GM21723 (cell line): ENCODE results near the gene IGSF21.

Experiments
- ATAC-seq: cut with Tn5 transposase; IDR thresholded peaks from one replicate; pipeline ENCODE4 v1.9.1; 2021; ENCODE audit warnings: mild to moderate bottlenecking, moderate library complexity; ENCODE audit not compliant: unreplicated experiment

The IGSF21 gene

DNA sequence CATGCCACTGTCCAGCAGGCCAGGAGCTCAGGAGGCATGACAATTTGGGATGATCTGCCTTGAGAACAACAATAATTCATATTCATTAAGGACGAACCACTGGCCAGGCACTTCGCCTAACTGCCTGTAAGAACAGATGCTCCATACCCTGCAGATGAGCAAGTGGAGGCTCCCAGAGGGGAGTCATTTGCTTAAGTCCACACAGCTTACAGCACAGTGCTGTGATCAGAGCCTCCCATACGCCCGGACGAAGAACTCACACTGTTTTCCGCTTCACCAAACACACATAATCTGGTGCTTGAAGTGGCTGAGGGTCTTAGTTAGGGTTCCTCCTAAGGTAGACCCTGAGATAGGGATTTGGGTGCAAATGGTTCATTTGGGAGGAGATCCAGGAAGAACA, 279.7 kb downstream of the IGSF21 start:
- ATAC-seq: no peak

DNA sequence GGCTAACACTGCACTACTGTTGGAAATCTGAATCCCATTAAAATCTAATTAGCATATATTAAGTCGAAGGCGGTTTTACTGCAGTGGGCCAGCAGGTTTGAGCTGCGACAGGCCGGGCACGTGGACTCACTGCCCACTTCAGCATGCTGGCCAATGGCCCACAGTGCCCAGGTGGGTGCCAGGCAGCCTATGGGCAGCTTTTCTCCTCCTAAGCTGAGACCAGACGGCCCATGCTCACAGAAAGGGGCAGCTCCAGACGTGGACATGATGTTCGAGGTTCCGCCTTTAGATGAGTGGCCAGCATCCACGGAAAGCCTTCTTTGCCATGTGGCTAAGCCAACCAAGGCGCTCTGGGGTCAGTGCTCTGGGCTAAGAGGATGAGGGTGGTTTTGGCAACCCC, 283.4 kb downstream of the IGSF21 start:
- ATAC-seq: no peak

DNA sequence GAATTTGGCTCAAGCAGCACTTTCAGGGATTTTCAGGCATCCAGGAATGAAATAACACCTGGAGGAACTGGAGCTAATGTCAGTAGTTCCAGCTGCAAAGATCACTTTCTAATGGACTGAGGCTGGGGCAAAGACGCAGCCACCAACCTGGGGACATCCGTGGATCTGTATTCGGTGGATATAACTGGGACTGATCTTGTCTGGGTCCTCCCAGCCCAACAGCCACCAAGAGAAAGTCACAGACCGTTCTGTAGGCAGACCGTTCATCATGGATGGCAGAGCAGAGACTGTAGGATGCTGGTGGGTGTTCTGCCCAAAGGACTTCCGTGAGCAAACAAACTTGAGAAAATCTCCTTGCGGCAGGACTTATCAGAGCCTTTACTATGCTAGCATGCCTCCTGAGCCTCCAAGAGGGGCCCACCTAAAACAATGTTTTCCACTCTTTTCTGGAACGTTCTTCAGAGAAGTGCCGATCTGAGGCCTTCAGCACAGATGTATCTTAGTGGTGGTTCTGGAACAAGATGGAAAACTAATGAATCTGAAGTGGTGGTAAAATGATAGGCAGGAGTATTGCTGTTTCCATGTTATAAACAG, 287.1 kb downstream of the IGSF21 start:
- ATAC-seq: no peak

DNA sequence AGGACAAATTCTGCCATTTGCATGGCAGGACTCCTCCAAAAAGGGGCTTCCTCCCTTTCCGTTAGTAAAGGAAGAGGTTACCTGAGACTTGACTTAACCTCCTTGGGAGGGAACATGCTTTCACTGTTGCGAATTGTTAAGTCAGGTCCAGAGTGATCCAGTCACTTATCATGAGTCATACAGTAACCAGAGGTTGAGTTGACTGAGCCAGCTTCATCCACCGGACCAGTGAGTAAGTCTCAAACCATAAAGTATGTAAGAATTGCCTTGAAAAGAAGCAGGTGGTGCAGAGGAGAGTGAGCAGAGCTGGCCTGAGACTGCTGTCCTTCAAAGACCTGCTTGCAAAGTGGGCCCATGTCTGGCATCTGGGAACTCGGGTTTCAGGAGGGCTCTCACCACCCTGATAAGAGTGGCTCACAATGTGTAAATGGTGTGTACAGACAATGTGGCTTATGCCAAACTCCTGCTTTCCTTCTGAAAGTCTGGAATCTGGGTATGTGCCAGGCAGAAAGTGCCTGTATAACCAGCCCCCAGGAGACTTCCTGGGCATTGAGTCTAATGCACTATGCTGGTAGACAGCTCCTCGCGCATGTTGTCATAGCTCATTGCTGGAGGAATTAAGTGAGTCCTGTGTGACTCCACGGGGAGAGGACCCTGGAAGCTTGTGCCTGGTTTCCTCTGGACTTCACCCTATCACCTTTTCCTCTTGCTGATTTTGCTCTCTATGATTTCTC, 288.8 kb downstream of the IGSF21 start:
- ATAC-seq: no peak

DNA sequence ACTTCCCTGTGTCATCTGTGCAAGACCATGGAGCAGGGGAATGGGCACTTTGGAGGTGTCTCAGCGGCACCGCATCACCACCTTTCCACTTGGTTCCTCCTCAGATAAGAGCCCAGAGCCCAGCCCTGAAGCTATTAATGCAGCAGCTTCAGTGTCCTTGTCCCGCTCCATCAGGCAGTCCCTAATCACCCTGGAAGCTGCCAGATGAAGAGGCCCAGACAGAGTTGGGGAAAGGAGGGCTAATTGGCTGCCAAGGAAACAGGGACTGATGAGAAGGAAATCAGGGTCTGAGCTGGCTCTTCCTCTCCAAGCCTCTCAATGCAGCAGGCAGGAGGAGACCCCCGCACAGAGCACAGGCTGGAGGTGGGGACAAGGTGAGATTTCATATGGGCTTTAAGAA, 290.0 kb downstream of the IGSF21 start:
- ATAC-seq: no peak

DNA sequence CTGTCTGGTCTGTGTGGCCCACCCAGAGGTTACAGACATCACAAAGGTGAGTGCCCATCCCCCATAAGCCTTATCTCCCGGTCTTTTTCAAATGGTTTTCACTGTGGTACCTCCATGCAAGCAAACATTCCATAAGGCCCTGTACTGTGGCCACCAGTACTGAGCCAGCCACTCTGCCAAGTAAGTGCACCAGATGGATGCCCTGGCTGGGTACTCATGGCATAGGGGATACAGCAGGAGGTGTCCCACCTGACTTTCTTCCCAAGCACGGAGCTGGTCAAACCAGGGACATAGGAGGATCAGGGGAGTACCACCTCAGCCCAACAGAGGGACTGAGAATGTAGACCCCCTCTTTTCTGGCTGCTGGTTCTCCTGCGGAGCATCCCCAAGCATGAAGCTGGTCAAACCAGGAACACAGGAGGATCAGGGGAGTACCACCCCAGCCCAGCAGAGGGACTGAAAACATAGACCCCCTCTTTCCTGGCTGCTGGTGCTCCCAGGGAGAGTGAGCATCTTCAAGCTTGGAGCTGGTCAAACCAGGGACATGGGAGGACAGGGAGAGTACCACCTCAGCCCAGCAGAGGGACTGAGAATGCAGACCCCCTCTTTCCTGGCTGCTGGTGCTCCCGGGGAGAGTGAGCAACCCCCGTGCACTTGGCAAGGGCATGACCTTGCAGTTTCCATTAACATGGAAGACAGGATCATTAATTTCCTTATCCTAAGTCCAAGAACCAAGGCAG, 291.4 kb downstream of the IGSF21 start:
- ATAC-seq: no peak

DNA sequence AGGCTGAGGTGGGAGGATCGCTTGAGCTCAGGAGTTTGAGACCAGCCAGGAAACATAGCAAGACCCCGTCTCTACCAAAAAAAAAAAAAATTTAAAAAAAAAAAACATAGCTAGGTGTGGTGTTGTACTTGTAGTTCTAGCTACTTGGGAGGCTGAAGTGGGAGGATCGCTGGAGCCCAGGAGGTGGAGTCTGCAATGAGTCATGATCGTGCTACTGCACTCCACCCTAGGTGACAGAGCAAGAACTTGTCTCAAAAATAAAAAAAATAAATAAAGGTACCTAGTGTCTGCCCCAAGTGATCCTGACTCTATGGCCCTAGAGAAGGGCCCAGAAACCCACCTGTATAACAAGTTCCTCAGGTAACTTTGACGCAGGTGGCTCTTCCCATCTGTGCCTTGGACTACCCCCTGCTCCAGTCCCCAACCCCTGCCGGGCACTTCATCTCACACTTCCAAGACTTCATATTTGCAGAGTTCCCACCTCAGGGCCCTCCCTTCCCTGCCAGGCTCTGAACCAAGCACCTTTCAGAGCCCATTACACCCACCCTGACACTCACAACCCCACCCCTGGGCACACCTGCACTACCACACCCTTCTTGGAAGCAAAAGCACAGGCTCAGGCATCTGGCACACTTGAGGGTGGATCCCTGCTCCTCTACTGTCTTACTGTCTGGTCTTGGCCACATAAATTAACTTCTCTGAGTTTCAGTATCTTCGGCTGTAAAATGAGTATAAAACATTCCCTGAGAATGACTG, 292.9 kb downstream of the IGSF21 start:
- no peak for ATAC-seq

DNA sequence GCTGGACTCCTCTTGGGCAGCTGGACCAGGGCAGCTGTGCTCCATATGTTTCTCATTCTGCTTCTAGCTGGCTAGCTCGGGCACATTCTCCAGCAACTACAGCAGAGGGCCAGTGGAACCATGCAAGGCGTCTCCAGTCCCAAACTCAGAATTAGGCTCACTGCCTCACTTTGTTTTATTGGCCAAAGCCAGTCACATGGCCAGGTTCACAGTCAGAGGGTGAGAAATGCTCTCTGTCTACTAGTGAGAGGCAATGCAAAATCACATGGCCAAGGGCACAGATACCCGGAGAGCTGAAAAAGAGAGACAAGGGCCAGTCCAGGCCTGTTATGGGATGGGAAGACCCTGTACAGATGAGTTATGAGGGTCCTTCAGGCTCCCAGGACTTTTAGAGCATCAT, 294.3 kb downstream of the IGSF21 start:
- no peak for ATAC-seq

DNA sequence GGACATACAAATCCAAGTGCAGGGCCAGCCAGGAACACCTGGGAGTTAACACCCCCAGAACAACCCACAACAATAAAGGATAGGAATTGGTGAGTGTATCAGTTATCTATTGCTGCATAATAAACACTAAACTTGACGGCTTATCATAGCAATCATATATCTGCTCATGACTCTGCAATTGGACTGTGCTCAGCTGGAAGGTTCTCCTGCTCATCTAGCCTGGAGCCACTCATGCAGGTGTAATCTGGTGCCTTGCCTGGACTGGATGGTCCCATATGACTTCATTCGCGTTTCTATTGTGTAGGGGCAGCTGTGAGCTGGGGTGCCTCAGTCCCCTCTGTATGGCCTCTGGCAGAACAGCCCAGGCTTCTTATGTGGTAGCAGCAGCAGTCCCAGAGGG, 296.9 kb downstream of the IGSF21 start:
- no peak for ATAC-seq

DNA sequence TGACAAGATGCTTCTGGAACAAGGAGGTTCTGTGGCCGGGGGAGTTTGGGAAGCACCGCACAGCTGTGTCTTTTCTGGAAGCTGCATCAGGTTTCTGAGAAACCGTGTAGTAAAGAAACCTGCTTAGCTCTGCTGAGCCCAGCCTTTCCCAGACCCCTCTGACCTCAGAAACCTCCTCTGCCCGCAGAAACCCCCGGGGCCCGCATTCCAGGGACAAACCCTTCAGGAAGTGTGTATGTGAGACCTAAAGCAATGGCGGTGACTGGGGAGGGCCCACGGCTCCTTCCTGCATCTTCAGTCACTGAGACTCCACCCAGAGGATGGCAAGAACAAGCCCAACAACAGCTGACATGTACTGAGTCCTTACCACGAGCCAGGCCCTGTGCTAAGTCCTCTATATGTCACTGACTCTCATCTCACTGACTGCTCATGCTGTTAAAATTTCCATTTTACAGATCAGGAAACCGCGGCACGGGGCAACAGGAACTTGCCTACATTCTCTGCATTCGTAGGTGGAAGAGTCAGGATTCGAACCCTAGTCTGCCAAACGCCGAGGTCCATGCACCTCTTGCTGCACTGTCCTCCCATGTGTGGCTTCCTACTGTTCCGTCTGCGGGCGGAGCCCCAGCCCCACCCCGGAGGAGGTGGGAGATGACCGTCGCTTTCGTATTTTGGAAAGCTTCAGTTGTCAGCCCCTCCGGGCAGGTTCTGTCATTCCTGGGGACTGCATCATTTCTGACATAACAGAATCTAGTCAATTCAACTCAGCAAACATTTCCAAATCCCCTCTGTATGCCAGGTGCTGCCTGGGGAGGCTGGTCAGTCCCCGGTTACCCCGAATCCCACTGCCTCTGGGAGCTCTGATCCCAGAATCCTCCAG, 299.8 kb downstream of the IGSF21 start:
- no peak for ATAC-seq

DNA sequence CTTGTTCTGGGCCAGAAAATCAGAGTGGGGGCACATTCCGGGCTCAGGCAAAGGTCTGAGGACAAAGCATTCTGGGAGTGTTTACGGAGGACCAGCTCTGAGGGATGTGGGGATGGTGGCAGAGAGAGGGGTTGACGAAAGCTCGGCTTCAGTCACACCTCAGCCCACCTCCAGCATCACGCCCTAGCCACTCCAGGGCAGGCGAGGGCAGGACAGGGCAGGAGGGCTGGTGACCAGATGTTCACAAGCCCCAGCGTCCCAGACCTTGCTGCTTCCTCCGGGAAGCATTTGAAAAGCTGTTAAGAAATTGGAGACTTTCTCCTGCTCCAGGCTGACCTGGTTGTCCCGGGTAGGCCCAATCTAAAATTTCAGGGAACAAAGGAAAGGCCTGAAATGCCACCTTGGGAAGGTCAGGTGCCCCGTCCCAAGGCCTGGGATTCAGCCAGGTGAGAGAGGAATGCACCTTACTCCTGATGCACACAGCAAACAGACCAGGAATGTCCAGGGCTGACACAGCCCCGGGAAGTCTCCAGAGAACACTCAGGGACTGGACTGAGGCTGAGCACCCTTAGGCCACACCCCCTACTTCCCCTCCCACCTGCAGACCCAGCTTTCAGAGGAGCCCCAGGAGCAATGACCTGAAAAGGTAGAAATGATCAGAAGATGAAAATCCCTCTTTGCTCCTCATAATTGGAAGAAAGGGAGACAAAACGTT, 301.2 kb downstream of the IGSF21 start:
- ATAC-seq: no peak

DNA sequence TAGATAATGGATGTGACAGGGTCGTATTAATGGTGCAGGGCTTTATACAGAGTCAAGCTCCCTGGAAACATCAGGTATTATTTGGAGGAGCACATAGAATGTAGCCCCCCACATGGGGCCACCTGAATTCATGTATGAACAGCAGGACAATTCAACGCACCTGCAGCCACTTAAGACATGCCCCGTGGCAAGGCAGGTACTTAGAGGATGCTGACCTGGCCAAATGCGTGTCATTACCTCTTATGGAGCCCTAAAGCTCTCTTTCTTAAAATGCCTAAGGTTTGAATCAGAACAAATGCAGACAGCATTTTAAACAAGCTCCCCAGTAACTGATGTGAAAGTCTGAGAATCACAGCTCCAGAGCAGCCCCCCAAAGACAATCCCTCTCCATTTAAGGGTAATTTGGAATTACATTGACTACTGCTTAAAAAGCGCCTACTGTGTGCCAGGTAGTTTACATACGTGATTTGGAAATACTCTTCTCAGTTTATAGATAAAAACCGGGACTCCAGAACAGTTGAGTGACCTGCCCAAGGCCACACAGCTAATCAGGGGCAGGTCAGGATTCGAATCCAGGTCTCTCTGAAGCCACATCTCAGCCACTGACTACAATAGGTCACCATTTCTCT, 302.1 kb downstream of the IGSF21 start:
- no peak for ATAC-seq

DNA sequence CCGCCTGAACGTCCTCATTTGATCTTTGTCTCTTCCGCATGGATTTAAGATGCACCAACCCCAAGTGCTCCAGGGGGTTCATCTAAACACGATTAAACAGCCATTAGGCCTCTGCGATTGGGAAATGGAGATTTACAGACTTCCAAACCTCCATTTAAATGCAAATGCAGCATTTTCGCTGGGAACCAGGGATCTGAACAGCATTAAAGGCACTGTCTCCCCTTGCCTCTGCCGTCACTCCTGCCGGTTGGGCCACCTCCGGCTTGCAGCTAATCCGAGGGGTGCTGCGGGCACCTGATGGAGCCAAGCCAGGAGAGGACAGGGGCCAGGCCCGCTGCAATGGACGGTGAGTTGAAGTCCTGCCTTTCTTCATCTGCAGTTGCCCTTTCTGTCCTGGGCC, 302.8 kb downstream of the IGSF21 start:
- ATAC-seq: no peak

DNA sequence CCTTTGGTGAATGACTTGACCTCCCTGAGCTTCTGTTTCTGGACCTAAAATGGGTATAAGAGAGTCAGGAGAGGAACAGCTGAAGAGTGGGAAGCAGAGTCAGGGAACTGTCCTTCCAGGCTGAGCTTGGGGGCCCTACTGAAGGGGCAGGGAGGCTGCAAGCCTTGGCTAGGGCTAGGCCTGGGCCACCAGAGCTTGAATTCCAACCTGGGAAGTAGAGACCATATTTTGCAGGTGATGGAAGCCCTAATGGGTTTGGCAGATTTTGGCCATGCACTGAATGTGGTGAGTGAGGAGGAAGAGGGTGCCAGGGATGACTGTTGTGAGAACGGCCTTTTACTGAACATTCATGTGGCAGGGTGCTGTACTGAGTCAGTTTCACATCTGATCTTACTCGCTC, 303.7 kb downstream of the IGSF21 start:
- no peak for ATAC-seq

DNA sequence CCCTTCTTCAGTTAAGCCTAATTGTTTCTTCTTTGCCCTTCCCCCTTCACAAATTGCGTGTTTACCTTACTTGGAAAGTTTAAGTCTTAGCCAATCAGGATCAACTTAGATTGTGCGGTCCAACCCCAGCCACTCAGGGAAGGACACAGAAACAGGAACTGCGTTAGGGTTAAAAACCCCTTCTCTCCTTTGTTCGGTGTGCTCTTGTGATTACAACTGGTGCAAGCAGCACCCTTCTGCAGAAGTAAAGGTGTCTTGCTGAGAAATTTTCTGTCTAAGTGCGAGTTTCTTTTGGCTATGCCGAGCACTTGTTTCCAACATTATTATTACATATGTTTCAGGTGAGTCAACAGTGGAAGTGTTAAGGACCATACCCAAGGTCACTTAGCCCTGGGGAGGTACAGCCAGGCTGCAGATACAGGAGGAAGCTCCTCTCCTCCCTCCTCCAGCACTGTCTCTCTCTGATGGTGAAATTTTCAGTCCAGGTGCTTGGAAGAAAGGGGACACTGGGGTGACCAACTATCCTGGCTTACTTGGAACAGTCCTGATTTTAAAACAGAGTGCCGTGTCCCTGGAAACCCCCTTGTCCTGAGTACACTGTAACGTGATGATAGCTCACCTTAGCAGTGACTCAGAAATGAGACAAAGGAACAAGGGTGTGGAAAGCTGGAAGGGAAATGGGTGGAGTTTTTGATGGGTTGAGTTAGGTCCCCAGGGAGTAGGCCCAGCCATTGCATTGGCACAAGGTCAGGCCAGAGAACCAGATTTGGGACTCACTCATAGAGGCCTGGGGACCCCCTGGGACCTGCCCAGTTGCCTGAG, 304.4 kb downstream of the IGSF21 start:
- ATAC-seq: no peak

DNA sequence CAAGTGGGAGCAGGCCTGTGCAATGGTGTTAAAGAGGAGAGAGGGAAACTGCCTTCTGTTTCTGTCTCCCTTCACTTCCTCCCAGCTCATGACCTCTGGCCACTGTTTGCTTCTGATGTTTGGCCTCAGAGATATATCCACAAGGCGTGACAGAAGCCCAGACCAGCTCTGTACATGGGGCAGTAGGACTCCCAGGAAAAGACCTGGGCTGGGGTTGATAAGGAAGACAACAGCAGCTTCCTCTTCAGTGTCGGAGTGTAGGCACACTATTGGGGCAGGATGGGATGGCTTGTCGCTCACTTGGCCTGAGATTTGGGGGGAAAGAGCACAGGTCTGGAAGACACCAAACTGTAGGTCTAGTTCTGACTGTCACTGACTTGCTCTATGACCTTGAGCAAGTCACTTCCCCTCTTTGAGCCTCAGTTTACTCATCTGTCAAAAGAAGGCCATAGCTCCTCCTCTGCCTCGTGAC, 305.3 kb downstream of the IGSF21 start:
- no peak for ATAC-seq

DNA sequence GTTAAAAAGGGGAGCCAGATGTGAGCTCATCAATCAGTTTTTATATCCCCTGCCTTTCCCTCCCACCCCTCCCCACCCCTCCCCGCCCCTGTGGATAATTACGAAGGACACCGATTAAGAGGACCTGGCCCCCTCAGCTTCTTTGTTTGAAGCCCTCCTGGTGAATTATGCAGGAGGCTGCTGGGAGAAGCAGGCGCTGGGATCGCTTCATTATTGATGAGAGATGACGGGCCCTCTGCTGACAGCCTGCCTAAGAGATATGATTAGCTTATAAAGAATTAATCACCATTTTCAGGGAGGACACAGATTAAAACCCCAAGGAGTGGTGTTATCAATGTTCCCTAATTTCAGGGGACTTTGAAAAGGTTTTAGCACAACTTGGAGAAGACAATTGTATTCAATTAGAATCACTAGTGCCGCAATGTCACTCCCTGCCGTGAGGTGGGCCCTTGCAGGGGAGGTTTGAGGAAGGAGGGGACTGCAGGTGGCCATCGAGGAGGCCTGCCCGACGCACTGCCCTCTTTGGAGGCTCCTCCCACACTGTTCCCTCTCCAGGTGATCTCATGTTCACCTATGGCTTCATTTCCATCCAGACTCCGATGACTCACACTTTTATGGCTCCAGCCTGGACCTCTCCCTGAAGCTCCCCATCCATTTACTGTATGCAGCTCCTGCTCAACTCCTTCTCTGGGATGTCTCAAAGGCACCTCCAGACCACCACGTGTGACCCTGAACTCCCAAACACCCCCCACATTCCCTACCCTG, 306.1 kb downstream of the IGSF21 start:
- no peak for ATAC-seq

DNA sequence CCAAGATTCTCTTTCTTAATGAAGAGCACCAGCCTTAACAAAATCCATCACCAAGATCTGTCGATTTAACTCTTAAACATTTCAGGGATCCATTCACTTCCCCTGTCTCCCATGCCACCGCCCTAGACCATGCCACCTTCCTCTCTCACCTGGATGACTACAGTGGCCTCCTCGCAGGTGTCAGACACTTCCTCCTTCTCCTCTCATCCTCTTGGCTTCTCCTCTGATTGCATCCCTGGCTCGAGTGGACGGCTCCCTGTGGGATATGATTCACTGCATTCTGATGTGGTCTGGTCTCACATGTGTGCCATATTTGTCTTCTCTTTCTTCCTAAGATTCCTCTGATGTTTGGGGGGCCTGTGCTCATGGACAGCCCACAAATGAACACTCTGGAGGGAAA, 306.7 kb downstream of the IGSF21 start:
- ATAC-seq: no peak
